Measurements from ENCODE around the gene STAC3. TPM values are rescaled to one million over a fixed set of nuclear protein-coding genes. Genes with fewer than 3 reads are reported as not detected.
A peak's percentile ranks its signal among the peaks of the same experiment; 100 is the strongest.

Gene STAC3
- total and polyA plus RNA-seq, 9 of the 15 experiments (the other 6 are each of a cell fraction or from before 2014, with no cell fraction given), result 0.45 to 6.4 (median 3.3) TPM

GRCh38 chr12:57229634-57230380, 21.2 kb downstream of the STAC3 start, which contains the start of gene SHMT2 (continued):
- TF ChIP-seq ARID4B (CRISPR knock-in tag; IDR thresholded peaks at IDR 0.05) (peak; percentile 30; the same call in 1 of the 2 replicates), ZNF780A (CRISPR knock-in tag; IDR thresholded peaks at IDR 0.05) (no peak), ATF1 (CRISPR knock-in tag; IDR thresholded peaks at IDR 0.05) (no peak), ATF1 (tag; IDR thresholded peaks at IDR 0.05) (peak; percentile 53), HOMEZ (CRISPR knock-in tag; IDR thresholded peaks at IDR 0.05) (no peak), AFF1 (IDR thresholded peaks at IDR 0.05; ENCODE audit: low read depth in 1 of 2, partially characterized antibody in 2 of 2) (no peak), MCM3 (IDR thresholded peaks at IDR 0.05) (no peak), NR1H2 (CRISPR knock-in tag; IDR thresholded peaks at IDR 0.05) (no peak), KDM5B (IDR thresholded peaks at IDR 0.05; ENCODE audit: insufficient replicate concordance, low read depth, low read length) (no peak), ZNF445 (CRISPR knock-in tag; IDR thresholded peaks at IDR 0.05; ENCODE audit: low read depth) (no peak), SIN3B (IDR thresholded peaks at IDR 0.05; ENCODE audit: low read depth) (no peak), ZNF644 (tag; IDR thresholded peaks at IDR 0.05; ENCODE audit: low read depth) (no peak), FOXP4 (CRISPR knock-in tag; IDR thresholded peaks at IDR 0.05; ENCODE audit: borderline replicate concordance) (no peak)
